ENCODE measurements around the gene KLHL1.

KLHL1 gene

DNA sequence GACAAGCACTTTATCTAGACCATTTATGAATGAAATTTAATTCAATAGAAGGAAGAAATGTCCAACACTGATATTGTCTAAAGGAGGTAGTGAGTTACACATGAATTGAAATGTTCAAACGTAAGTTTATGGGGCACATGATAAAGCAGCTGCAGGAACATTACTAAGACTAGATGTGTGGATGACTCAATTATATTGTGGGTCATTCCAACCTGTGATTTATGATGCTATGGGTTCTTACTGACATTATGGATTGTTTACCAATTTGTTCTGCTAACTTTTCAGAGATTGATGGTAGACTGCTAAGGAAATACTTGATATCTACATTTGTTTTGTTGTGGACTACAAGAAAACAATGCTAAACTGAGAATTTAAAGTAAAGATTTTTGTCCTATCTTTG is 56.7 kb downstream of the KLHL1 start:
- TF ChIP-seq, protein P1, sequence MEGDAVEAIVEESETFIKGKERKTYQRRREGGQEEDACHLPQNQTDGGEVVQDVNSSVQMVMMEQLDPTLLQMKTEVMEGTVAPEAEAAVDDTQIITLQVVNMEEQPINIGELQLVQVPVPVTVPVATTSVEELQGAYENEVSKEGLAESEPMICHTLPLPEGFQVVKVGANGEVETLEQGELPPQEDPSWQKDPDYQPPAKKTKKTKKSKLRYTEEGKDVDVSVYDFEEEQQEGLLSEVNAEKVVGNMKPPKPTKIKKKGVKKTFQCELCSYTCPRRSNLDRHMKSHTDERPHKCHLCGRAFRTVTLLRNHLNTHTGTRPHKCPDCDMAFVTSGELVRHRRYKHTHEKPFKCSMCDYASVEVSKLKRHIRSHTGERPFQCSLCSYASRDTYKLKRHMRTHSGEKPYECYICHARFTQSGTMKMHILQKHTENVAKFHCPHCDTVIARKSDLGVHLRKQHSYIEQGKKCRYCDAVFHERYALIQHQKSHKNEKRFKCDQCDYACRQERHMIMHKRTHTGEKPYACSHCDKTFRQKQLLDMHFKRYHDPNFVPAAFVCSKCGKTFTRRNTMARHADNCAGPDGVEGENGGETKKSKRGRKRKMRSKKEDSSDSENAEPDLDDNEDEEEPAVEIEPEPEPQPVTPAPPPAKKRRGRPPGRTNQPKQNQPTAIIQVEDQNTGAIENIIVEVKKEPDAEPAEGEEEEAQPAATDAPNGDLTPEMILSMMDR (IDR thresholded peaks at IDR 0.05; ENCODE audit: insufficient read depth, low read depth, low read length, missing control alignments), result no peak
- DNase-seq (ENCODE audit: low read depth), result no peak
- no peak overlapping the region for H3K4me3 ChIP-seq (ENCODE audit: low read length)

DNA sequence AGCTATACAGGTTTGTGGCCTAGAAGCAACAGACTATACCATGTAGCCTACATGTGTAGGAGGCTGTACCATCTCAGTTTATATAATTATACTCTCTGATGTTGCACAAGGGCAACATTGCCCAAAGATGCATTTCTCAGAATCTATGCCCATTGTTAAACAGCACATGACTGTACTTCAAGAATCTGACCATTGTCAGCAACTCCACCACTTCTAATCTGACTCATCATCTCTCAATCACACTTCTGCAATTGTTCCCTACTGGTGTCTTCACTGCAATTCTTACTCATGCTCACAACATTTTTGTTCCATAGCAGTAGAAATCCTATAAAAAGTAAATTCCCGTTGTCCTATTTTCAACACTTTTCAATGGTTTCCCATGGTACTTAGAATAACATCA is 64.6 kb downstream of the KLHL1 start:
- H3K4me3 ChIP-seq (ENCODE audit: low read length), result no peak overlapping the region
- TF ChIP-seq, protein P1 (IDR thresholded peaks at IDR 0.05; ENCODE audit: insufficient read depth, low read depth, low read length, missing control alignments), result no peak
- peak; percentile 82 for DNase-seq (ENCODE audit: low read depth)

DNA sequence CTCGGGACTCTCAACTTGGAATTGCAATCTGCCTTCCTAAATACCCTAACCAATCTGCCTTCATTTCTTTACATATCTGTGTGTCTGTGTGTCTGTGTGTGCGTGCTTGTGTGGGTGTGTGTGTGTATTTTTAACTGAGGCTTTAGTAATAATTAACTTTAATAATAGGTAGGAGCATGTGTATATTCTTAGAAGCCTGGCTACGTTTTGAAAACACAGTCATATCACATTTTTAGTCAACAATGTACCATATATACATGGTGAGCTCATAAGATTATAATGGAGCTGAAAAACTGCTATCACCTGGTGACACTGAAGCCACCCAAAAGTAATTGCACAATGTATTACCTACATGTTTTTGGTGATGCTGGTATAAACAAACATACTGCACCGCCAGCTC is 66.1 kb downstream of the KLHL1 start:
- DNase-seq (ENCODE audit: low read depth), result no peak
- no peak overlapping the region for H3K4me3 ChIP-seq (ENCODE audit: low read length)
- TF ChIP-seq, protein P1 (IDR thresholded peaks at IDR 0.05; ENCODE audit: insufficient read depth, low read depth, low read length, missing control alignments), result no peak

DNA sequence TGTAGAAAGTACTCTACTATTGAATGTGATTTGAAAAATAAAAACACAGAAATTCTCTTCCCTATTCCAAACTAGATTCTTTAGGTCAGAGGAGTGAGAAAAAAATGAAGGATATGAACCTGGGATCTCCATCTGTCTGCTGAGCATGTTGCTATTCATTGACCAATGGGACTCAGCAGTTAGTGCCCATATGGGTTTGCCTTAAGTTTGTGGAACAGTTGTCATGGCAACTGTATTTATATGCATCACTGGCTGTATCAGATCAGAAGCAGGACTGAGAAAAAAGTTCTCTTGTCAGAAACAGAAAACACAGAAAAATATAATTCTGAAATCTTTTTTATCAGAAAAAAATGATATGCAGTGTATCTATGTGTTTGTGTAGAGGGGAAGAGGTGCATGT is 74.0 kb downstream of the KLHL1 start:
- no peak for DNase-seq (ENCODE audit: low read depth)
- no peak overlapping the region for H3K4me3 ChIP-seq (ENCODE audit: low read length)
- TF ChIP-seq, protein P1 (IDR thresholded peaks at IDR 0.05; ENCODE audit: insufficient read depth, low read depth, low read length, missing control alignments), result no peak

DNA sequence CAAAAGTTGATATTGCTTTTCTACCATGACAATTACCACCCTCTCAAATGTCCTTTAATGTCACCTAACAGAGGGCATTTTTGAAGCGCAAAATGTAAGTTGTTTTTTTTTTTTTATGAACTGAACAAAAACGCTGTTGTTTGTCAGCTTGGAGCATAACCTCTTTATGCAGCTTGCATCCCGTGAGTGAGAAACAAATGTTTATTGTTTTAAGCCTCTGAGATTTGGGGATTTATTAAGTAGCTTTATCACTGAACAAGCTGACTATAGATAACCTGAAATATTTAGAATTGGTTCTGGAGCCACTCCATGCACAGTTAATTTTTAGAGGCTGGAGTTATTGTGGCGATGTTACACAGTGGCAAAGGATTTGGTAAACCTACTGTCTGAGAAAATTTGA is 80.7 kb downstream of the KLHL1 start:
- TF ChIP-seq, protein P1 (IDR thresholded peaks at IDR 0.05; ENCODE audit: insufficient read depth, low read depth, low read length, missing control alignments), result no peak
- H3K4me3 ChIP-seq (ENCODE audit: low read length), result no peak overlapping the region
- no peak for DNase-seq (ENCODE audit: low read depth)

DNA sequence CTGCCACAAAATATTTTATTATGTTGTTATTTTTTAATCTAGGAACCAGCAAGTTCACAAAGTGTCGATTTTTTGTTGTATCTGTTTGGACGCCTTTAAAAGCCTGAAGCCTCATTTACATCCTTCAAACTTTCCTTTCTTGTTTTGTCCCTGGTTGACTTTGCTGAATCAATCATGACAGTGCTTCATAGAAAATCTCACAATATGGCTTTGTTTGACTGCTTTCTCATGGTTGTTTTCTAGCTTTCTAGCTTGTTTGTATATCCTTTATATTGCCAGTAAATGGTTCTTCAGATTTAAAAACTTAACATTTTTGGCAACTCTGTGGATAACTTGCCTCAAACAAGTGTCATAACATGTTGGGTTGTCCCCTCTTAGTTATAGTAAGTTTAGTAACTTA is 84.7 kb downstream of the KLHL1 start:
- TF ChIP-seq, protein P1 (IDR thresholded peaks at IDR 0.05; ENCODE audit: insufficient read depth, low read depth, low read length, missing control alignments), result no peak

DNA sequence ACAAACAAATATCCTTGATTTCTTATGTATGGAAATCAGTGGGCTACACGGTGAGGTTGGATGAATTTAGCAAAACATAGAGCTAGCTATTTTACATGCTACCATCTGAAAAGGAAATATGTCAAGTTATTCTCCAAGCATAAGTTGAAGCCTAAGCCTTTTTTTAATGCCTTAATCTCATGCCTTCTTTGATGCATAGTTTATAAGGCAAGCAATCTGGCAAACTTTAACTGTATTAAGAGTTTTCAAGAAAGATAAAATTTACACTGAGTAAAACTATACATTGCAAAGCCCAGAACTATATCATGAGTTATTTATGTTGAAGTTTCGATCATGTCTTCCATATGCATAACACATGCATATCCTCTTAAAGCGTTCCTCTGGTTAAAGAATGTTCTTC is 85.6 kb downstream of the KLHL1 start:
- H3K4me3 ChIP-seq (ENCODE audit: low read length), result no peak overlapping the region
- TF ChIP-seq, protein P1 (IDR thresholded peaks at IDR 0.05; ENCODE audit: insufficient read depth, low read depth, low read length, missing control alignments), result no peak
- no peak for DNase-seq (ENCODE audit: low read depth)

More for the DNA sequence above, 84.7 kb downstream of the KLHL1 start:
- no peak for DNase-seq (ENCODE audit: low read depth)
- H3K4me3 ChIP-seq (ENCODE audit: low read length), result no peak overlapping the region

All from epithelial cell of esophagus (primary cell).